Ishikawa (cell line): ENCODE data around the gene SFN.

ENCODE experiments used
- CREB1 ChIP-seq: IDR thresholded peaks from 2 replicates; pipeline ENCODE4 v1.6.1; 2012; ENCODE audit warnings: low read depth
- EGR1 ChIP-seq: IDR thresholded peaks from 2 replicates; pipeline ENCODE4 v1.6.1; 2012
- EP300 ChIP-seq: IDR thresholded peaks from 2 replicates; pipeline ENCODE4 v1.6.1; 2012; ENCODE audit warnings: borderline replicate concordance

- no peak for TF ChIP-seq CREB1
- TF ChIP-seq EGR1, result no peak
- peak; percentile 51; the same call in 1 of the 2 replicates for TF ChIP-seq EP300
These were observed 38.2 kb upstream of the SFN start for GRCh38 chr1:26824731-26825130.
